A673 (cell line): ENCODE results near the gene CHST9.

Source experiments
- EZH2 ChIP-seq: fragments of 200-600 bp; sonication (generic); IDR thresholded peaks from 2 replicates; pipeline ENCODE4 v1.6.1; 2017; ENCODE audit warnings: borderline replicate concordance, low read depth, mild to moderate bottlenecking, mixed read lengths, antibody characterized with exemption, low read length; ENCODE audit not compliant: poor library complexity, severe bottlenecking
- TF ChIP-seq, protein P1 (sequence below): fragments of 300-800, 200-600 bp; sonication (generic); conservative IDR thresholded peaks from 2 replicates; pipeline ENCODE4 v1.5.1; 2017; ENCODE audit warnings: low read depth, mild to moderate bottlenecking, antibody characterized with exemption, low read length, moderate library complexity, mixed read lengths

DNA sequence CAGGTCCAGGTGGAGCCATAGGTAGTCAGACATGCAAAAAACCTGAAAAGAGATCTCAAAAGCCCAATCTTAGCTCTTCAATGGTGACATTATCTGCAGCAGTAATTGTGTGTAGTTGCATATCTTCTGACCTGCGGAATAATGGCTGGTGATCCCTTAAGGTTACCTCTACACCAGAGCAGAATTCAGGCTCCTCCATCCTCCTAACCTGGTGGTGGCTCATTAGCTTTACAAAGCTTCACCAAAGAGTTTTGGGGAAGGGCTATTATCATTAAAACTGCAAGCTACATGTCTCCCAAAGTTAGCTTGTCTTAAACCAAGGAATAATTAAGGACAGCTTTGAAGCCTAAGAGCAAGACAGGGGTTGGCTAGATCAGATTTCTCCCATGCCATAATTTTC, 42.6 kb upstream of the CHST9 start:
- TF ChIP-seq EZH2 = no peak
- TF ChIP-seq, protein P1, sequence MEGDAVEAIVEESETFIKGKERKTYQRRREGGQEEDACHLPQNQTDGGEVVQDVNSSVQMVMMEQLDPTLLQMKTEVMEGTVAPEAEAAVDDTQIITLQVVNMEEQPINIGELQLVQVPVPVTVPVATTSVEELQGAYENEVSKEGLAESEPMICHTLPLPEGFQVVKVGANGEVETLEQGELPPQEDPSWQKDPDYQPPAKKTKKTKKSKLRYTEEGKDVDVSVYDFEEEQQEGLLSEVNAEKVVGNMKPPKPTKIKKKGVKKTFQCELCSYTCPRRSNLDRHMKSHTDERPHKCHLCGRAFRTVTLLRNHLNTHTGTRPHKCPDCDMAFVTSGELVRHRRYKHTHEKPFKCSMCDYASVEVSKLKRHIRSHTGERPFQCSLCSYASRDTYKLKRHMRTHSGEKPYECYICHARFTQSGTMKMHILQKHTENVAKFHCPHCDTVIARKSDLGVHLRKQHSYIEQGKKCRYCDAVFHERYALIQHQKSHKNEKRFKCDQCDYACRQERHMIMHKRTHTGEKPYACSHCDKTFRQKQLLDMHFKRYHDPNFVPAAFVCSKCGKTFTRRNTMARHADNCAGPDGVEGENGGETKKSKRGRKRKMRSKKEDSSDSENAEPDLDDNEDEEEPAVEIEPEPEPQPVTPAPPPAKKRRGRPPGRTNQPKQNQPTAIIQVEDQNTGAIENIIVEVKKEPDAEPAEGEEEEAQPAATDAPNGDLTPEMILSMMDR = no peak
